Skeletal muscle cell (primary cell): Measurements from ENCODE around the gene MATN1.
"Not testable (repeated sequence)": the region's sequence is repeated elsewhere in the genome, so short reads cannot be mapped to it uniquely, and the experiment has no call there.

Source experiments
- DNase-seq: peaks from one replicate; pipeline ENCODE4 v3.0.0-alpha.2; 2010; ENCODE audit warnings: low read depth
- H3K4me3 ChIP-seq: 2 replicates; pipeline ENCODE4 v1.5.1; 2011; ENCODE audit warnings: low read depth, mild to moderate bottlenecking, control low read depth, low read length, moderate library complexity

Gene MATN1

GRCh38 chr1:30723331-30723755, at the start of gene MATN1:
TSS of gene MATN1 (minus strand) at chr1:30723585. CDS start at chr1:30723551, 34 bp downstream.
- no peak within 1 kb of the TSS for H3K4me3 ChIP-seq
- DNase-seq = no peak

GRCh38 chr1:30771005-30771404, 47.6 kb upstream of the MATN1 start:
- no peak for DNase-seq
- H3K4me3 ChIP-seq = no peak overlapping the region

- no peak for DNase-seq
- no peak overlapping the region for H3K4me3 ChIP-seq
These were observed 46.8 kb upstream of the MATN1 start for GRCh38 chr1:30770150-30770549.

- DNase-seq = no peak
- H3K4me3 ChIP-seq = no peak overlapping the region
These were observed 45.7 kb upstream of the MATN1 start for GRCh38 chr1:30768830-30769718.

GRCh38 chr1:30768159-30768829, 44.9 kb upstream of the MATN1 start:
- DNase-seq = no peak
- H3K4me3 ChIP-seq = no peak overlapping the region

- DNase-seq, H3K4me3 ChIP-seq: not testable (repeated sequence)
These were observed 43.6 kb upstream of the MATN1 start for GRCh38 chr1:30766948-30767347.

- DNase-seq = no peak
- H3K4me3 ChIP-seq = no peak overlapping the region
These were observed 42.4 kb upstream of the MATN1 start for GRCh38 chr1:30765556-30766434.

GRCh38 chr1:30764939-30765555, 41.7 kb upstream of the MATN1 start:
- no peak overlapping the region for H3K4me3 ChIP-seq
- DNase-seq = no peak

GRCh38 chr1:30764396-30764795, 41.0 kb upstream of the MATN1 start:
- no peak overlapping the region for H3K4me3 ChIP-seq
- no peak for DNase-seq

- no peak for DNase-seq
- no peak overlapping the region for H3K4me3 ChIP-seq
These were observed 40.4 kb upstream of the MATN1 start for GRCh38 chr1:30763651-30764248.

GRCh38 chr1:30762930-30763650, 39.7 kb upstream of the MATN1 start:
- no peak overlapping the region for H3K4me3 ChIP-seq
- DNase-seq = no peak

GRCh38 chr1:30762152-30762929, 39.0 kb upstream of the MATN1 start:
- no peak overlapping the region for H3K4me3 ChIP-seq
- no peak for DNase-seq

- H3K4me3 ChIP-seq = no peak overlapping the region
- no peak for DNase-seq
These were observed 38.2 kb upstream of the MATN1 start for GRCh38 chr1:30761381-30762151.

GRCh38 chr1:30760596-30761324, 37.4 kb upstream of the MATN1 start:
- H3K4me3 ChIP-seq = no peak overlapping the region
- no peak for DNase-seq

- DNase-seq = no peak
- H3K4me3 ChIP-seq = no peak overlapping the region
These were observed 36.4 kb upstream of the MATN1 start for GRCh38 chr1:30759718-30760281.

- H3K4me3 ChIP-seq = no peak overlapping the region
- DNase-seq = no peak
These were observed 35.5 kb upstream of the MATN1 start for GRCh38 chr1:30758785-30759380.
